GM12878 (cell line): Measurements from ENCODE around the gene SPRED2. TPM values are rescaled to one million over a fixed set of nuclear protein-coding genes. Genes with fewer than 3 reads are reported as not detected.

Experiments used
- ATAC-seq: fragments of 200-7000 bp; cut with Tn5 transposase; 3 replicates; pipeline ENCODE4 v1.9.1; 2020; ENCODE audit warnings: mild to moderate bottlenecking, moderate library complexity
- BruUV-seq: library from RNA; stranded (reverse); fragments of 400-500 nt; replicated peaks from 2 replicates; lab custom pipeline; 2021; lab: Mats Ljungman, UMichigan
- CTCF ChIA-PET: fragments of 300-600 bp; sonication (Branson Sonifier 250); formaldehyde crosslinking; extraction: SDS; loops from one replicate; lab custom pipeline; 2021; ENCODE audit warnings: inconsistent platforms; lab: Yijun Ruan, JAX
- POLR2A ChIA-PET: fragments of 350-600 bp; formaldehyde crosslinking; extraction: SDS; loops from one replicate; lab custom pipeline; 2021; ENCODE audit warnings: inconsistent platforms; lab: Charles Lee
- RAD21 ChIA-PET: fragments of 300-600 bp; sonication (Branson Sonifier 250); formaldehyde crosslinking; loops from one replicate; lab custom pipeline; 2023; ENCODE audit warnings: antibody characterized with exemption; ENCODE audit not compliant: unreplicated experiment; lab: Charles Lee
- SMC1A ChIA-PET: fragments of 300-600 bp; sonication (Branson Sonifier 250); formaldehyde crosslinking; loops from one replicate; lab custom pipeline; 2023; ENCODE audit not compliant: unreplicated experiment, uncharacterized antibody; lab: Charles Lee
- DNase-seq: peaks from one replicate; pipeline ENCODE4 v3.0.0-alpha.2; 2011; ENCODE audit warnings: low read depth, low spot score
- FAIRE-seq: peaks from 3 replicates; lab custom pipeline; 2011; peaks lifted over from hg19 to GRCh38; lab: Jason Lieb, UNC
- H2AFZ ChIP-seq: 2 replicates; pipeline ENCODE4 v1.6.0; 2011; ENCODE audit warnings: low read depth, low read length, control low read depth; ENCODE audit not compliant: control insufficient read depth
- H3K27ac ChIP-seq: 2 replicates; pipeline ENCODE4 v1.5.1; 2011; ENCODE audit warnings: control low read depth; ENCODE audit not compliant: control insufficient read depth, insufficient read depth
- H3K27me3 ChIP-seq, 2 experiments: replicated peaks in 1 of 2; 2 replicates each; pipeline versions ENCODE4 v1.6.0 to v1.6.1; 2011; ENCODE audit warnings: low read length in 1 of 2; ENCODE audit not compliant: control insufficient read depth in 2 of 2, insufficient read depth in 2 of 2
- H3K36me3 ChIP-seq, 2 experiments: 2 replicates each; pipeline ENCODE4 v1.5.1; 2011; ENCODE audit warnings: low read length in 1 of 2; ENCODE audit not compliant: control insufficient read depth in 2 of 2, insufficient read depth in 2 of 2
- H3K4me1 ChIP-seq: 2 replicates; pipeline ENCODE4 v1.6.1; 2011; ENCODE audit warnings: mild to moderate bottlenecking, low read length, moderate library complexity, mixed read lengths; ENCODE audit not compliant: control insufficient read depth, insufficient read depth
- H3K4me2 ChIP-seq: 2 replicates; pipeline ENCODE4 v1.6.0; 2011; ENCODE audit warnings: control low read depth; ENCODE audit not compliant: control insufficient read depth, insufficient read depth
- H3K4me3 ChIP-seq: fragments of 200-600 bp; sonication (generic); 2 replicates; pipeline ENCODE4 v1.5.1; 2016
- H3K79me2 ChIP-seq: 2 replicates; pipeline ENCODE4 v1.6.0; 2011; ENCODE audit warnings: low read length; ENCODE audit not compliant: control insufficient read depth, insufficient read depth
- H3K9ac ChIP-seq: 2 replicates; pipeline ENCODE4 v1.8.0; 2011; ENCODE audit warnings: low read length, control low read depth, mixed read lengths; ENCODE audit not compliant: control insufficient read depth, insufficient read depth
- H3K9me3 ChIP-seq: replicated peaks from 3 replicates; pipeline ENCODE4 v1.5.1; 2011; ENCODE audit warnings: mild to moderate bottlenecking, low read length; ENCODE audit not compliant: control insufficient read depth, insufficient read depth
- H4K20me1 ChIP-seq: 2 replicates; pipeline ENCODE4 v1.6.0; 2011; ENCODE audit not compliant: control insufficient read depth, insufficient read depth
- ATF7 ChIP-seq: fragments of 450-650 bp; IDR thresholded peaks from 2 replicates; pipeline ENCODE4 v1.6.1; 2016; ENCODE audit warnings: low read depth, mild to moderate bottlenecking
- BCL11A ChIP-seq: IDR thresholded peaks from 2 replicates; pipeline ENCODE4 v1.6.1; 2011; ENCODE audit warnings: low read depth, low read length
- CBX5 ChIP-seq: sonication (generic); IDR thresholded peaks from 2 replicates; pipeline ENCODE4 v1.6.1; 2016; ENCODE audit warnings: low read depth, moderate library complexity, mild to moderate bottlenecking, inconsistent platforms
- CREB1 ChIP-seq: IDR thresholded peaks from 2 replicates; pipeline ENCODE4 v1.6.1; 2012; ENCODE audit warnings: low read depth, mild to moderate bottlenecking, inconsistent platforms
- CREM ChIP-seq: IDR thresholded peaks from 2 replicates; pipeline ENCODE4 v1.6.1; 2014; ENCODE audit warnings: antibody characterized with exemption, low read depth
- EP300 ChIP-seq, 2 experiments: fragments of 150-350 bp in 1 of 2; IDR thresholded peaks; 2 replicates each; pipeline ENCODE4 v1.6.1; 2011 to 2012; ENCODE audit warnings: low read depth in 2 of 2, low read length in 2 of 2, borderline replicate concordance in 1 of 2, improper control_type of control experiment in 1 of 2, inconsistent platforms in 1 of 2; ENCODE audit not compliant: control insufficient read depth in 1 of 2
- ETV6 ChIP-seq, 2 experiments: fragments of 450-650 bp in 1 of 2; IDR thresholded peaks in 1 of 2; conservative IDR thresholded peaks in 1 of 2; 2 replicates each; pipeline ENCODE4 v1.6.1; 2014; ENCODE audit warnings: antibody characterized with exemption in 1 of 2, borderline replicate concordance in 1 of 2, low read depth in 1 of 2, mild to moderate bottlenecking in 1 of 2, moderate library complexity in 1 of 2
- FOXM1 ChIP-seq: IDR thresholded peaks from 2 replicates; pipeline ENCODE4 v1.6.1; 2012; ENCODE audit warnings: low read depth, mild to moderate bottlenecking, inconsistent platforms, low read length, moderate library complexity
- GABPA ChIP-seq: IDR thresholded peaks from 2 replicates; pipeline ENCODE4 v1.6.1; 2014; ENCODE audit warnings: antibody characterized with exemption, low read depth, mild to moderate bottlenecking, inconsistent platforms
- GATAD2B ChIP-seq: fragments of 450-650 bp; conservative IDR thresholded peaks from 2 replicates; pipeline ENCODE4 v1.6.1; 2017; ENCODE audit warnings: low read depth, mild to moderate bottlenecking, moderate library complexity
- HSF1 ChIP-seq: fragments of 150-350 bp; IDR thresholded peaks from 2 replicates; pipeline ENCODE4 v1.6.1; 2014; ENCODE audit warnings: mild to moderate bottlenecking, low read depth, low read length
- IRF4 ChIP-seq: IDR thresholded peaks from 2 replicates; pipeline ENCODE4 v1.6.1; 2011; ENCODE audit warnings: low read depth, low read length
- JUNB ChIP-seq: IDR thresholded peaks from 2 replicates; pipeline ENCODE4 v1.6.1; 2016; ENCODE audit warnings: antibody characterized with exemption, mild to moderate bottlenecking
- MEF2A ChIP-seq: IDR thresholded peaks from 2 replicates; pipeline ENCODE4 v1.6.1; 2011; ENCODE audit warnings: low read depth, mild to moderate bottlenecking, low read length, moderate library complexity; ENCODE audit not compliant: insufficient read depth
- MLLT1 ChIP-seq: fragments of 450-650 bp; IDR thresholded peaks from 2 replicates; pipeline ENCODE4 v1.6.1; 2016; ENCODE audit warnings: mild to moderate bottlenecking
- NFIC ChIP-seq: IDR thresholded peaks from 2 replicates; pipeline ENCODE4 v1.6.1; 2012; ENCODE audit warnings: low read depth, mild to moderate bottlenecking, inconsistent platforms, low read length, moderate library complexity
- NR2F1 ChIP-seq: fragments of 450-650 bp; conservative IDR thresholded peaks from 2 replicates; pipeline ENCODE4 v1.6.1; 2017; ENCODE audit warnings: mild to moderate bottlenecking
- PAX8 ChIP-seq: fragments of 450-650 bp; IDR thresholded peaks from 2 replicates; pipeline ENCODE4 v1.6.1; 2017; ENCODE audit warnings: mild to moderate bottlenecking, moderate library complexity
- RUNX3 ChIP-seq: IDR thresholded peaks from 2 replicates; pipeline ENCODE4 v1.6.1; 2012; ENCODE audit warnings: low read length, inconsistent platforms
- TCF3 ChIP-seq: IDR thresholded peaks from 2 replicates; pipeline ENCODE4 v1.6.1; 2012; ENCODE audit warnings: low read depth, mild to moderate bottlenecking, low read length, borderline replicate concordance; ENCODE audit not compliant: insufficient read depth
- TCF7 ChIP-seq: IDR thresholded peaks from 2 replicates; pipeline ENCODE4 v1.6.1; 2014; ENCODE audit warnings: antibody characterized with exemption, borderline replicate concordance
- ZNF217 ChIP-seq: fragments of 450-650 bp; IDR thresholded peaks from 2 replicates; pipeline ENCODE4 v1.6.1; 2017; ENCODE audit warnings: antibody characterized with exemption, mild to moderate bottlenecking
- ZNF384 ChIP-seq: IDR thresholded peaks from 2 replicates; pipeline ENCODE4 v1.6.1; 2012; ENCODE audit warnings: low read depth, mild to moderate bottlenecking, low read length, improper control_type of control experiment, borderline replicate concordance
- ZNF622 ChIP-seq: fragments of 450-650 bp; IDR thresholded peaks from 2 replicates; pipeline ENCODE4 v1.6.1; 2017; ENCODE audit warnings: mild to moderate bottlenecking, inconsistent platforms
- in situ Hi-C: fragments of 300-500 bp; cut with MboI; formaldehyde crosslinking; loops from 9 replicates; pipeline ENCODE4 v1.14.3; 2018; ENCODE audit warnings: mixed read lengths
- intact Hi-C: fragments of 100-400 bp; cut with micrococcal nuclease; formaldehyde crosslinking; loops from one replicate; pipeline ENCODE4 v1.14.2; 2022; ENCODE audit not compliant: unreplicated experiment
- polyA plus RNA-seq, 11 experiments: library from polyadenylated mRNA; depleted of rRNA in 4 of 11; unstranded in 6 of 11; stranded (reverse) in 5 of 11; fragments of >200 nt; fragmentation: Nextera tagmentation in 4 of 11; fragmentation: Illumina TruSeq in 1 of 11; extraction: Ambion mirVana in 4 of 11; extraction: Trizol in 1 of 11; gene quantifications; 1 replicate in 1 of 11; 2 replicates in 10 of 11; pipeline versions ENCODE4 v1.2.1 to v1.2.3, GENCODE V29; 2011 to 2016; ENCODE audit warnings: inconsistent platforms in 2 of 11, missing spikeins in 2 of 11, low read depth in 1 of 11
- total RNA-seq, 4 experiments: library from RNA; depleted of rRNA in 3 of 4; stranded (reverse); fragments of >200 nt in 3 of 4; fragmentation: Illumina TruSeq in 1 of 4; extraction: Trizol in 1 of 4; gene quantifications; 2 replicates each; pipeline versions ENCODE4 v1.2.1 to v1.2.3, GENCODE V29; 2013 to 2021

Gene SPRED2
- total and polyA plus RNA-seq, 10 of the 15 experiments (the other 5 are each of a cell fraction or from before 2014, with no cell fraction given): 3.0 to 23.9 (median 9.7) TPM

DNA sequence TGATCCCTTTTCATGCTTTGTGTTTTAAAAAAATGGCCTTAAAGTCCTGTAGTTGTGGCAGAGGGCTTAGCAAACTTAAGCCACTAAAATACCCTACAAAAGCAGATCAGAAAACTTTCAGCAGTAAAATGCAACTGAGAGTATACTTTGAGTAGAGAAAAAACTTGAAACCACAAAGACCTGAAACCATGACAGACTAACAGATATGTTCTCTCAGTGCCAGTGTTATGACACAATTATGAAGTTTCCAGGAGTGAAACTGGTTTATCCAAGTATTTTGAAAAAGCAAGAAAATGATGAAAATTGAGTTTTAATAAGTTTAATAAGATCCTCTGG, 74.5 kb downstream of the SPRED2 start:
- Histone ChIP-seq H3K4me3 (0 out of 2 replicates have a peak overlapping the region, but pooled peaks have one; percentile 38), H3K27me3 (no peaks in the 10 kb centered on the region), H4K20me1 (no peaks in the 10 kb centered on the region), H3K27ac (peak overlapping the region; percentile 75), H3K79me2 (no peaks in the 10 kb centered on the region; the same call in 1 of the 2 replicates), H3K4me2 (peak overlapping the region; percentile 87), H3K9ac (0 out of 2 replicates have a peak overlapping the region, but pooled peaks have one; percentile 28), H3K36me3 (no peaks in the 10 kb centered on the region), H2AFZ (peak overlapping the region; percentile 49), H3K9me3 (no peaks in the 10 kb centered on the region), H3K4me1 (peaks cover 41% of the 10 kb centered on the region)
- no TSS peak for BruUV-seq
- RAD21 ChIA-PET: interaction anchor here (0.9 to 4.9 kb wide), 15 partner anchors 10 to 78 kb away, joined by 3 to 28 read pairs (median 7); partner anchors contain the start of gene SPRED2
- SMC1A ChIA-PET: interaction anchor here (0.5 to 6.6 kb wide), 22 partner anchors 13 to 95 kb away, joined by 3 to 142 read pairs (median 6); no protein-coding TSS in a partner anchor
- in situ Hi-C loops (no loop called here), intact Hi-C loops (loop anchor here (2.0 kb wide), 2 partner anchors 31 to 73 kb away; no protein-coding TSS in a partner anchor)
- CTCF ChIA-PET: interaction anchor here (0.6 to 4.3 kb wide), 10 partner anchors 9 to 293 kb away, joined by 3 to 31 read pairs (median 3); no protein-coding TSS in a partner anchor
- FAIRE-seq (peak; percentile 49), ATAC-seq (peak; percentile 86), DNase-seq (peak; percentile 60)
- POLR2A ChIA-PET: interaction anchor here (0.7 to 1.8 kb wide), 6 partner anchors 30 to 79 kb away, joined by 3 to 7 read pairs (median 4); partner anchors contain the start of gene SPRED2
- TF ChIP-seq ZNF217: no peak
- TF ChIP-seq FOXM1: no peak
- peak; percentile 40 for TF ChIP-seq BCL11A
- peak; percentile 46 for TF ChIP-seq CREM
- peak; percentile 97 for TF ChIP-seq RUNX3
- 0 out of 2 replicates have a peak, but pooled peaks have one; percentile 26 for TF ChIP-seq GABPA
- TF ChIP-seq MLLT1: 0 out of 2 replicates have a peak, but pooled peaks have one; percentile 28
- peak; percentile 75 for TF ChIP-seq ATF7
- 0 out of 2 replicates have a peak, but pooled peaks have one; percentile 28 for TF ChIP-seq MEF2A
- no peak; the same call in 1 of the 2 replicates for TF ChIP-seq PAX8
- peak; percentile 62; the same call in 1 of the 2 replicates for TF ChIP-seq CREB1
- peak; percentile 49 to 67; a peak in 2 of 4 replicates for TF ChIP-seq EP300 (IDR thresholded peaks at IDR 0.05; ENCODE audit: borderline replicate concordance in 1 of 2, control insufficient read depth in 1 of 2, low read depth in 2 of 2, low read length in 2 of 2)
- TF ChIP-seq JUNB: peak; percentile 77
- TF ChIP-seq IRF4: 0 out of 2 replicates have a peak, but pooled peaks have one; percentile 12
- peak in 1 of 2 experiments; percentile 26; a peak in 1 of 4 replicates for TF ChIP-seq ETV6 (conservative IDR thresholded peaks at IDR 0.05 in 1 of 2, IDR thresholded peaks at IDR 0.05 in 1 of 2; ENCODE audit: borderline replicate concordance in 1 of 2, low read depth in 1 of 2)
- TF ChIP-seq ZNF622: no peak
- TF ChIP-seq GATAD2B: peak; percentile 62; the same call in 1 of the 2 replicates
- TF ChIP-seq CBX5: peak; percentile 49; the same call in 1 of the 2 replicates
- 0 out of 2 replicates have a peak, but pooled peaks have one; percentile 46 for TF ChIP-seq NR2F1
- no peak for TF ChIP-seq HSF1
- TF ChIP-seq TCF3: no peak
- peak; percentile 67; the same call in 1 of the 2 replicates for TF ChIP-seq ZNF384
- TF ChIP-seq TCF7: 0 out of 2 replicates have a peak, but pooled peaks have one; percentile 57
- TF ChIP-seq NFIC: peak; percentile 96
